SHP77 (cell line): ENCODE measurements around the gene ANKRD44.

Experiments used
- DNase-seq, 2 experiments: peaks; one replicate each; lab custom pipeline; 2025; lab: John Stamatoyannopoulos, UW

Gene ANKRD44

GRCh38 chr2:197286805-197287595, 23.6 kb downstream of the ANKRD44 start:
- peak in 1 of 2 experiments; percentile 19 for DNase-seq

GRCh38 chr2:197285361-197285760, 25.2 kb downstream of the ANKRD44 start:
- DNase-seq = no peak

- DNase-seq = no peak
Observed at GRCh38 chr2:197284956-197285355, 25.6 kb downstream of the ANKRD44 start.

- DNase-seq = no peak
Observed at GRCh38 chr2:197281421-197281820, 29.2 kb downstream of the ANKRD44 start.

- no peak for DNase-seq
Observed at GRCh38 chr2:197280015-197280702, 30.4 kb downstream of the ANKRD44 start.

- no peak for DNase-seq
Observed at GRCh38 chr2:197278799-197279763, 31.5 kb downstream of the ANKRD44 start.

GRCh38 chr2:197277794-197278193, 32.8 kb downstream of the ANKRD44 start:
- DNase-seq = no peak

- DNase-seq = no peak
Observed at GRCh38 chr2:197276156-197276555, 34.4 kb downstream of the ANKRD44 start.

- DNase-seq = no peak
Observed at GRCh38 chr2:197274937-197275336, 35.6 kb downstream of the ANKRD44 start.

GRCh38 chr2:197274349-197274748, 36.2 kb downstream of the ANKRD44 start:
- no peak for DNase-seq

GRCh38 chr2:197273485-197273884, 37.1 kb downstream of the ANKRD44 start:
- DNase-seq = peak; percentile 85 to 93

- no peak for DNase-seq
Observed at GRCh38 chr2:197270601-197271000, 40.0 kb downstream of the ANKRD44 start.

GRCh38 chr2:197269815-197270214, 40.8 kb downstream of the ANKRD44 start:
- no peak for DNase-seq

- DNase-seq = no peak
Observed at GRCh38 chr2:197268786-197269584, 41.6 kb downstream of the ANKRD44 start.

- DNase-seq = no peak
Observed at GRCh38 chr2:197266477-197266876, 44.1 kb downstream of the ANKRD44 start.

GRCh38 chr2:197265924-197266323, 44.7 kb downstream of the ANKRD44 start:
- no peak for DNase-seq

- no peak for DNase-seq
Observed at GRCh38 chr2:197265036-197265435, 45.5 kb downstream of the ANKRD44 start.

- DNase-seq = no peak
Observed at GRCh38 chr2:197264332-197264731, 46.2 kb downstream of the ANKRD44 start.

GRCh38 chr2:197263077-197263476, 47.5 kb downstream of the ANKRD44 start:
- DNase-seq = no peak

GRCh38 chr2:197261808-197262226, 48.8 kb downstream of the ANKRD44 start:
- DNase-seq = no peak

- DNase-seq = no peak
Observed at GRCh38 chr2:197259470-197259999, 51.0 kb downstream of the ANKRD44 start.
